ENCODE measurements around the gene WDR20.
"Not testable (repeated sequence)": the region's sequence is repeated elsewhere in the genome, so short reads cannot be mapped to it uniquely, and the experiment has no call there.

The WDR20 gene

GRCh38 chr14:102146423-102146822 is 6.7 kb downstream of the WDR20 start:
- H3K27ac ChIP-seq = no peak overlapping the region
- TF ChIP-seq, protein P1, sequence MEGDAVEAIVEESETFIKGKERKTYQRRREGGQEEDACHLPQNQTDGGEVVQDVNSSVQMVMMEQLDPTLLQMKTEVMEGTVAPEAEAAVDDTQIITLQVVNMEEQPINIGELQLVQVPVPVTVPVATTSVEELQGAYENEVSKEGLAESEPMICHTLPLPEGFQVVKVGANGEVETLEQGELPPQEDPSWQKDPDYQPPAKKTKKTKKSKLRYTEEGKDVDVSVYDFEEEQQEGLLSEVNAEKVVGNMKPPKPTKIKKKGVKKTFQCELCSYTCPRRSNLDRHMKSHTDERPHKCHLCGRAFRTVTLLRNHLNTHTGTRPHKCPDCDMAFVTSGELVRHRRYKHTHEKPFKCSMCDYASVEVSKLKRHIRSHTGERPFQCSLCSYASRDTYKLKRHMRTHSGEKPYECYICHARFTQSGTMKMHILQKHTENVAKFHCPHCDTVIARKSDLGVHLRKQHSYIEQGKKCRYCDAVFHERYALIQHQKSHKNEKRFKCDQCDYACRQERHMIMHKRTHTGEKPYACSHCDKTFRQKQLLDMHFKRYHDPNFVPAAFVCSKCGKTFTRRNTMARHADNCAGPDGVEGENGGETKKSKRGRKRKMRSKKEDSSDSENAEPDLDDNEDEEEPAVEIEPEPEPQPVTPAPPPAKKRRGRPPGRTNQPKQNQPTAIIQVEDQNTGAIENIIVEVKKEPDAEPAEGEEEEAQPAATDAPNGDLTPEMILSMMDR (conservative IDR thresholded peaks at IDR 0.05) = no peak

DNA sequence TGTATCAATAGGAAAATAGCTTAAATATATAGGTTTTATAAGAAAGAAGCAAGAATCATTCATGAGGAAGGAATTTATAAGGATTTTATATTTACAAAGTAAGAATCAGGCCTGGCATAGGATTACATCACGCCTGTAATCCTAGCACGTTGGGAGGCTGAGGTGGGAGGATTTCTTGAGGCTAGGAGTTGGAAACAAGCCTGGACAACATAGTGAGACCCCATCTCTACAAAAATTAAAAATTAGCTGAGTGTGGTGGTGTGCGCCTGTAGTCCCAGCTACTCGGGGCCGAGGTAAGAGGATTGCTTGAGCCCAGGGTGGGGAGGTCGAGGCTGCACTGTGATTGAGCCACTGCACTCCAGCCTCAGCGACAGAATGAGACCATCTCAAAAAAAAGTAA is 10.4 kb downstream of the WDR20 start:
- no peak overlapping the region for H3K27ac ChIP-seq

GRCh38 chr14:102150744-102151143 is 11.0 kb downstream of the WDR20 start:
- TF ChIP-seq, protein P1 (conservative IDR thresholded peaks at IDR 0.05) = no peak

More for the DNA sequence above, 10.4 kb downstream of the WDR20 start:
- TF ChIP-seq, protein P1 (conservative IDR thresholded peaks at IDR 0.05) = no peak

DNA sequence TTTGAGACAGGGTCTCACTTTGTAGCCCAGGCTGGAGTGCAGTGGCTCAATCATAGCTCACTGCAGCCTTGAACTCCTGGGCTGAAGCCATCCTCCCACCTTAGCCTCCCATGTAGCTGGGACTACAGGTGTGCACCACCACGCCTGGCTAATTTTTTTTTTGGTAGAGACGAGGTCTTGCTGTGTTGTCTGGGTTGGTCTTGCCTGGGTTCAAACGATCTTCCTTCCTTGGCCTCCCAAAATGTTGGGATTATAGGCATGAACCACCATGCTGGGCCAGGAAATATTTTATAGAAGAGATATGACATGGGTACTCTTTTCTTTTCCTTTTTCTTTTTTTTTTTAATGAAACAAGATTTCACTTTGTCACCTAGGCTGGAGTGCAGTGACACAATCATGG is 11.7 kb downstream of the WDR20 start:
- not testable (repeated sequence) for H3K27ac ChIP-seq

More at GRCh38 chr14:102150744-102151143, 11.0 kb downstream of the WDR20 start:
- no peak overlapping the region for H3K27ac ChIP-seq

- H3K27ac ChIP-seq = no peak overlapping the region
- TF ChIP-seq, protein P1 (conservative IDR thresholded peaks at IDR 0.05) = no peak
These were observed 14.4 kb downstream of the WDR20 start for GRCh38 chr14:102154121-102154520.

DNA sequence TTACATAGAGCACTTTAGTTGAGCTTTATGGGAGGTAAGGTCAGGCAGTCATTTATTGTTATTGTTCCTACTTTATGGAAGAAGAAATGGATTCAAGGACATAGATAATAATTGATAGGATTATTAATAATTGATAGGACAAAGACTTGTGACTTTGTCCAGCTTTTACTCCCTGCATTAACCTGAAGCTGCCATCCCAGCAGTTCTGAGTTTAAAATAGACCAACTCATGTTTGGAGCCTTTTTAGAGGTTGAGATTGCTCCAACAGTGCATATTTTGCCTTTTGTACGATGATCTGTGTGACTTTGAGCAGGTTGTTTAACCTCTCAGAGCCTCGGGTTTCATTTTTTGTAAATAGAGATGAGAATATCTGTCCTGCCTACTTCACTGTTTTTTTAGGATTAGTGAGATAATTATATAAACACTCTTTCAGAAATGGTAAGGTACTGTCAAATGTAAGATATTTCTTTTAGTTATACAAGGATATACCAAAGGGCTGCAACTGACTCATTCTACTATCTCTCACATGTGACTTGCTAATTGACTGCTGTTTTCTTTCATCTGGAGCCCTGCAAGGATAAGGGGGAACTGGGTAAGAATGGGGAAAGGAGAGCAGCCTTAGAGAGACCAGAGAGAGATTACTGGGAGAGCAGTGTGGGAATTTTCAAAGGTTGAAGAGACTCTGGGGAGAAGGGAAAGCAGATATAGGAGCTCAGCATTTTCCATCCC is 15.3 kb downstream of the WDR20 start:
- H3K27ac ChIP-seq = no peak overlapping the region
- TF ChIP-seq, protein P1 (conservative IDR thresholded peaks at IDR 0.05) = no peak

DNA sequence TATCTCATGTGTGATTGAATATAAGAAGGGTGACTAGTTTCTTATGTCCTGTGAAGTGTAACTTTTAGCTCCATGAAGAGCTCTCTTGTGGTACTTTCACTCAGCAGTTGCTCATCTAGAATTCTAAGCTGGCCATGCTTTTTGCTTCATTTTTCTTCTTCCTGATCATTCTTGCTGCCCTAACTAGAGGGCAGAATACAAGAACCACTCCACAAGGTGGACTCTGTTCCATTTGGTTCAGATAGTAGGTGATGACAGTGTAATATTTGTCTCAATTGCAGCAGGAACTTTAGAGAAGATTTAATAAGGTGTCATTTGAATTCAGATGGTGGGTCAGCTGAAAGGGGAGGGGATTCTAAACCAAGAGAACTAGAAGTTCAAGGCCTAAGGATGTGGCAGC is 17.6 kb downstream of the WDR20 start:
- TF ChIP-seq, protein P1 (conservative IDR thresholded peaks at IDR 0.05) = no peak
- no peak overlapping the region for H3K27ac ChIP-seq

- no peak overlapping the region for H3K27ac ChIP-seq
- TF ChIP-seq, protein P1 (conservative IDR thresholded peaks at IDR 0.05) = no peak
These were observed 19.1 kb downstream of the WDR20 start for GRCh38 chr14:102158797-102159196.
